ENCODE measurements around the gene ARIH2. TPM values are rescaled to one million over a fixed set of nuclear protein-coding genes. Genes with fewer than 3 reads are reported as not detected.

Gene ARIH2
- total RNA-seq, 2 experiments from 2014 or later = 102 to 112 TPM

DNA sequence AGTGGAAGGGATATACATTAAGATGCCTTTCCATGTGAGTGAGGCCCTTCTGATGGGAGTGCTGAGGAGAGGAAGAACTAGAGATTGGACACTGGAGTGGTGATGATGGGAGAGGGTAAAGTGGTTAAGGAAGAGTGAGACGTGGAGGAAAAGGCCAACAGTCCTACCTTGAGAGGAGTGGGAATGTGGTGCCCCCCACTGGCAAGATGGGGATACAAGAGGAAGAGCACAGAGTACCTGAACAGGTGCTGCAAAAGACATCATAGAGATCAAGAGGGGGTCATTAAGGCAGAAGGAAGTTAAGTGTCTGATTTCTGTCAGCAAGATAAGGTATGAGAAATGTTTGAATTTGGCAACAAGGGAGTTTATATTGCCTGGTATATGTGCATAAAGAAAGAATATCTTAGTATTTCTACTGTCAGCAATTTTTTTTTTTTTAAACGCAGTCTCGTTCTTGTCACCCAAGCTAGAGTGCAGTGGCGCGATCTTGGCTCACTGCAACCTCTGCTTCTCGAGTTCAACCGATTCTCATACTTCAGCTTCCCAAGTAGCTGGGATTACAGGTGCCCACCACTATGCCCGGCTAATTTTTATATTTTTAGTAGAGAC is 34.0 kb downstream of the ARIH2 start:
- H3K4me3 Mint-ChIP-seq = no peak overlapping the region
- POLR2A ChIA-PET = interaction anchor here (0.7 to 1.4 kb wide), 2 partner anchors 34 to 170 kb away, joined by 3 read pairs; partner anchors contain the start of gene ARIH2
- CTCF ChIA-PET = interaction anchor here (0.6 to 2.7 kb wide), 11 partner anchors 9 to 216 kb away, joined by 3 to 19 read pairs (median 4); partner anchors contain the start of gene SLC25A20

DNA sequence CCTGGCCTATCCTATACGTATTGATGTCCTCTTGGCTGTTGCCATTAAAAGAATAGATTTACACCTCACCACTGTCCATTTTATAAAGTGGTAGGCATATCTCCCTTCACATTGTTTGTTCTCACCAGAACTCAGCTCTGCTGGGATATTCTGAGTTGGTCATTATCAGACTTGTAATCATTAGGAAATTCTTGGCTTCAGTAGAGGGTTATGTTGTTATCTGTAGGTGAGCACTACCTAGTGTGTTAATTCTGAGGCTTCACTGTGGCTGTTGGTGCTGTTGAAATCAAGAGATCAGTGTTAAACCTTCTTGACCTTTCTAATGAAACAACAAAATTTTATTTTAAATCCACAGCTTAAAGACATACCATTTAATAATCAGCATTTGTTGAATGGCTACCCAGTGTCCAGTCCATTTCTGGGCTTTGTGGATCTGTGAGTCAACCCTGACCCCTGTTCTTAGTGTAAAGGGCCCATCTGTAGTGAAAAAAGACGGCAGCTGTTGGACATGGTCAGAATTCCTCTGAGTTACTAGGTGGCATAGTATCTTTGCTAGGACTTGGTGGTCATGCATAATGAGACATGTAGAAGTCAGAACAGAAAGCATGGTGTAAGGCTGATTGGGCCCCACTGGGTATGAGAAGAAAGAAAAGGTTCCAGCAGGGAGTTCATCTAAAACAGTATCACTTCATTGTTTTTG is 38.5 kb downstream of the ARIH2 start:
- Mint-ChIP-seq H3K4me3 (no peak overlapping the region), H3K27ac (no peak overlapping the region), H3K9me3 (ENCODE audit: insufficient read depth) (no peaks in the 10 kb centered on the region), H3K4me1 (ENCODE audit: low read depth) (peaks cover 5% of the 10 kb centered on the region), H3K36me3 (ENCODE audit: low read depth) (peaks cover 13% of the 10 kb centered on the region), H3K27me3 (ENCODE audit: low read depth) (no peaks in the 10 kb centered on the region)
- POLR2A ChIA-PET = no interaction called here
- CTCF ChIA-PET = interaction anchor here (1.1 kb wide), 1 partner anchor 30 kb away, joined by 3 read pairs; no protein-coding TSS in a partner anchor
- ATAC-seq (no peak), DNase-seq (no peak)

More for the DNA sequence above, 34.0 kb downstream of the ARIH2 start:
- Mint-ChIP-seq H3K4me1 (ENCODE audit: low read depth) (peaks cover 7% of the 10 kb centered on the region), H3K27me3 (ENCODE audit: low read depth) (no peaks in the 10 kb centered on the region), H3K9me3 (ENCODE audit: insufficient read depth) (no peaks in the 10 kb centered on the region), H3K36me3 (ENCODE audit: low read depth) (peaks cover 11% of the 10 kb centered on the region), H3K27ac (peak overlapping the region; percentile 0)
- ATAC-seq (peak; percentile 79), DNase-seq (peak; percentile 58)

DNA sequence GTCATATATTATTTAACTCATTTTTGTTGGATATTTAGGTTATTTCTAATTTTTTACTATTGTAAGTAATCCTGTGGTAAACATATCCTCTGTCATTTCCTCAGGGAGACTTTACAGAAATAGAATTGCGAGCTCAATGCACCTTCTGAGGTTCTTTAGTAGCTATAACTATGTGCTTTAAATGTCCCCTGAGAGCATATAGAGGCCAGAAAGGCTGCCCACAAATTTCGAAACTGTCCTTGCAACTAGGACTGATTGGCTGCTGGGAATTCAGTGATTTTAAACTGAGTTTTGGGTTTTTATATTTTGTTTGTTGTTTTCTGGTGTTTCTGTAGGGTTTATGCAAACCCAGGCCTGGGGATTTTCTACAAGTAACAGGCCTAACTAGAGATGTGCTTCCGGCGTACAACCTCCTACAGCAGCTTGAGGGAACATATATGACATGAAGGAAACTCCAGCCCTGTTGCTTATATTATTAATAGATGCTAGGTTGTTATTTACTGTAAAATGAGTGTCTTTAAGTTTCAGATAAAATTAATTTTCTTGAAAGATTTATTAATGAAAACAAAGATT is 42.3 kb downstream of the ARIH2 start:
- no peak for ATAC-seq
- ChIA-PET POLR2A (no interaction called here), CTCF (no interaction called here)

GRCh38 chr3:48962340-48962739 is 43.7 kb downstream of the ARIH2 start:
- peaks cover 32% of the 10 kb centered on the region for H3K36me3 Mint-ChIP-seq (ENCODE audit: low read depth)
- CTCF ChIA-PET = no interaction called here
- peaks cover 6% of the 10 kb centered on the region for H3K4me1 Mint-ChIP-seq (ENCODE audit: low read depth)
- DNase-seq (no peak), ATAC-seq (no peak)
- no peak overlapping the region for H3K27ac Mint-ChIP-seq
- H3K27me3 Mint-ChIP-seq (ENCODE audit: low read depth) = no peaks in the 10 kb centered on the region
- POLR2A ChIA-PET = no interaction called here
- H3K9me3 Mint-ChIP-seq (ENCODE audit: insufficient read depth) = no peaks in the 10 kb centered on the region
- no peak overlapping the region for H3K4me3 Mint-ChIP-seq

More for the DNA sequence above, 42.3 kb downstream of the ARIH2 start:
- Mint-ChIP-seq H3K4me3 (no peak overlapping the region), H3K4me1 (ENCODE audit: low read depth) (peaks cover 1% of the 10 kb centered on the region), H3K9me3 (ENCODE audit: insufficient read depth) (no peaks in the 10 kb centered on the region), H3K27me3 (ENCODE audit: low read depth) (no peaks in the 10 kb centered on the region), H3K27ac (no peak overlapping the region), H3K36me3 (ENCODE audit: low read depth) (peaks cover 20% of the 10 kb centered on the region)
- no peak for DNase-seq

DNA sequence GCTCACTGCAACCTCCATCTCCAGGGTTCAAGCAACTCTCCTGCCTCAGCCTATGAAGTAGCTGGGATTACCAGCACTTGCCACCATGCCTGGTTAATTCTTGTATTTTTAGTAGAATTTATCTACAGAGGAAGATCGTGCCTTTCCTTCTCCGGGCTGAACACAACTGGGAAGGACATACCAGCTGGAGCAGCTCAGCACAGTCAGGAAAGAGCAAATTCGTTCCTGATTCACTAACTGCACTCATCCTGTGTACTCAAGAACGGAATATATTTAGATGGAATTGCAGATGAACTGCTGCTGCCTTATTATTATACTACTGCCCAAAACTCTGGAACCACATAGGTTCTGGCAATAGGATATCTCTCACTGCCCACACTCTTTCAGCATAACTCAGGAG is 44.3 kb downstream of the ARIH2 start:
- no peaks in the 10 kb centered on the region for H3K27me3 Mint-ChIP-seq (ENCODE audit: low read depth)
- H3K27ac Mint-ChIP-seq = no peak overlapping the region
- ATAC-seq (no peak), DNase-seq (no peak)
- ChIA-PET POLR2A (interaction anchor here (0.6 kb wide), 2 partner anchors 226 to 860 kb away, joined by 3 read pairs; no protein-coding TSS in a partner anchor), CTCF (no interaction called here)
- no peak overlapping the region for H3K4me3 Mint-ChIP-seq
- H3K36me3 Mint-ChIP-seq (ENCODE audit: low read depth) = peaks cover 33% of the 10 kb centered on the region
- peaks cover 6% of the 10 kb centered on the region for H3K4me1 Mint-ChIP-seq (ENCODE audit: low read depth)
- H3K9me3 Mint-ChIP-seq (ENCODE audit: insufficient read depth) = no peaks in the 10 kb centered on the region

- DNase-seq (no peak), ATAC-seq (no peak)
- POLR2A ChIA-PET = interaction anchor here (1.1 kb wide), 1 partner anchor 44 kb away, joined by 3 read pairs; the partner anchor contains the start of gene WDR6
- H3K36me3 Mint-ChIP-seq (ENCODE audit: low read depth) = peaks cover 35% of the 10 kb centered on the region
- no peak overlapping the region for H3K27ac Mint-ChIP-seq
- no peaks in the 10 kb centered on the region for H3K9me3 Mint-ChIP-seq (ENCODE audit: insufficient read depth)
- no peaks in the 10 kb centered on the region for H3K27me3 Mint-ChIP-seq (ENCODE audit: low read depth)
- CTCF ChIA-PET = no interaction called here
- peaks cover 6% of the 10 kb centered on the region for H3K4me1 Mint-ChIP-seq (ENCODE audit: low read depth)
- H3K4me3 Mint-ChIP-seq = no peak overlapping the region
These were observed 44.9 kb downstream of the ARIH2 start for GRCh38 chr3:48963591-48963990.

GRCh38 chr3:48966367-48966766 is 47.7 kb downstream of the ARIH2 start:
- POLR2A ChIA-PET = no interaction called here
- H3K27ac Mint-ChIP-seq = no peak overlapping the region
- peaks cover 6% of the 10 kb centered on the region for H3K4me1 Mint-ChIP-seq (ENCODE audit: low read depth)

GRCh38 chr3:48966876-48967361 is 48.3 kb downstream of the ARIH2 start:
- DNase-seq = no peak

More at GRCh38 chr3:48966367-48966766, 47.7 kb downstream of the ARIH2 start:
- DNase-seq = no peak
- H3K9me3 Mint-ChIP-seq (ENCODE audit: insufficient read depth) = no peaks in the 10 kb centered on the region
- CTCF ChIA-PET = interaction anchor here (1.6 kb wide), 1 partner anchor 227 kb away, joined by 7 read pairs; no protein-coding TSS in a partner anchor
- no peak for ATAC-seq
- H3K36me3 Mint-ChIP-seq (ENCODE audit: low read depth) = peaks cover 51% of the 10 kb centered on the region
- no peak overlapping the region for H3K4me3 Mint-ChIP-seq
- no peaks in the 10 kb centered on the region for H3K27me3 Mint-ChIP-seq (ENCODE audit: low read depth)

GRCh38 chr3:48970586-48970985 is 51.9 kb downstream of the ARIH2 start:
- Mint-ChIP-seq H3K36me3 (ENCODE audit: low read depth) (peaks cover 68% of the 10 kb centered on the region), H3K27ac (no peak overlapping the region), H3K4me1 (ENCODE audit: low read depth) (peaks cover 18% of the 10 kb centered on the region), H3K9me3 (ENCODE audit: insufficient read depth) (no peaks in the 10 kb centered on the region), H3K4me3 (no peak overlapping the region), H3K27me3 (ENCODE audit: low read depth) (no peaks in the 10 kb centered on the region)
- DNase-seq = no peak
- ChIA-PET CTCF (interaction anchor here (1.5 kb wide), 1 partner anchor 17 kb away, joined by 6 read pairs; no protein-coding TSS in a partner anchor), POLR2A (no interaction called here)
- no peak for ATAC-seq

More at GRCh38 chr3:48966876-48967361, 48.3 kb downstream of the ARIH2 start:
- POLR2A ChIA-PET = interaction anchor here (0.6 kb wide), 1 partner anchor 310 kb away, joined by 3 read pairs; no protein-coding TSS in a partner anchor
- CTCF ChIA-PET = interaction anchor here (1.6 kb wide), 1 partner anchor 227 kb away, joined by 7 read pairs; no protein-coding TSS in a partner anchor
- no peak for ATAC-seq
- Mint-ChIP-seq H3K4me3 (no peak overlapping the region), H3K9me3 (ENCODE audit: insufficient read depth) (no peaks in the 10 kb centered on the region), H3K27ac (peak overlapping the region; percentile 60), H3K4me1 (ENCODE audit: low read depth) (peaks cover 6% of the 10 kb centered on the region), H3K36me3 (ENCODE audit: low read depth) (peaks cover 54% of the 10 kb centered on the region), H3K27me3 (ENCODE audit: low read depth) (no peaks in the 10 kb centered on the region)

GRCh38 chr3:48974076-48974864 is 55.6 kb downstream of the ARIH2 start:
- POLR2A ChIA-PET = interaction anchor here (0.9 kb wide), 1 partner anchor 120 kb away, joined by 4 read pairs; the partner anchor contains the start of gene QRICH1
- Mint-ChIP-seq H3K4me3 (no peak overlapping the region), H3K36me3 (ENCODE audit: low read depth) (peaks cover 54% of the 10 kb centered on the region), H3K27me3 (ENCODE audit: low read depth) (no peaks in the 10 kb centered on the region), H3K9me3 (ENCODE audit: insufficient read depth) (no peaks in the 10 kb centered on the region), H3K4me1 (ENCODE audit: low read depth) (peaks cover 12% of the 10 kb centered on the region), H3K27ac (peak overlapping the region; percentile 47)
- CTCF ChIA-PET = interaction anchor here (0.9 to 1.9 kb wide), 3 partner anchors 10 to 22 kb away, joined by 3 to 8 read pairs (median 3); no protein-coding TSS in a partner anchor
- DNase-seq (no peak), ATAC-seq (no peak)

GRCh38 chr3:48979451-48979850 is 60.8 kb downstream of the ARIH2 start:
- Mint-ChIP-seq H3K4me1 (ENCODE audit: low read depth) (peaks cover 3% of the 10 kb centered on the region), H3K27ac (no peak overlapping the region), H3K9me3 (ENCODE audit: insufficient read depth) (no peaks in the 10 kb centered on the region), H3K4me3 (no peak overlapping the region), H3K27me3 (ENCODE audit: low read depth) (no peaks in the 10 kb centered on the region), H3K36me3 (ENCODE audit: low read depth) (peaks cover 61% of the 10 kb centered on the region)
- ATAC-seq = no peak
- ChIA-PET POLR2A (interaction anchor here (1.3 kb wide), 1 partner anchor 28 kb away, joined by 4 read pairs; the partner anchor contains the start of gene WDR6), CTCF (no interaction called here)
- no peak for DNase-seq
